ENCODE data around the gene NLRC5.

Gene NLRC5

DNA sequence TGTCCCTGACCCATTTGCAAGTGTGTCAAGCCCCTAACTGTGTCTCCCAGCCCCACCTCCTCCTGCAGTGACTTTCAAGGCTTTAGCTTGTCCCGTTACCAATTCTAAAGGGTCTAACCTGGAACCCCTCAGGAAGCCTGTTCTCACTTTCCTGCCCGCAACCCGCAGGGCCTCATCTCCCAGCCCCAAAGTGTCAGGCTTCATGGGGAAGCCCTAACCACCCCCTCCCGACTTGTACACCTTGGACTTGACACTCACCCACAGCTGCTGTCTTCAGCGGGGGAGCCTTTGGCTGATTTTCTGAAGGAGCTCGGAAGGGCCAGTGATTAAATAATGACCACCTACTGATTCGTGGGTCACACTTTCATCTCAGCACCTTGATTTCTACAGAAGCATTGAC is 33.1 kb downstream of the NLRC5 start:
- H3K4me3 ChIP-seq (ENCODE audit: low read depth, low read length): no peak overlapping the region
- CTCF ChIA-PET: interaction anchor here (0.9 kb wide), 1 partner anchor 23 kb away, joined by 3 read pairs; no protein-coding TSS in a partner anchor
- POLR2A ChIA-PET: no interaction called here
- TF ChIP-seq CTCF (IDR thresholded peaks at IDR 0.05; ENCODE audit: insufficient read depth, low read length, missing control alignments): no peak
- no peak for DNase-seq (ENCODE audit: low read depth, low spot score)

GRCh38 chr16:57023541-57024249 is 34.3 kb downstream of the NLRC5 start:
- ChIA-PET POLR2A (no interaction called here), CTCF (interaction anchor here (0.9 kb wide), 1 partner anchor 22 kb away, joined by 3 read pairs; no protein-coding TSS in a partner anchor)
- no peak for TF ChIP-seq CTCF (IDR thresholded peaks at IDR 0.05; ENCODE audit: insufficient read depth, low read length, missing control alignments)

GRCh38 chr16:57024894-57025680 is 35.7 kb downstream of the NLRC5 start:
- ChIA-PET POLR2A (no interaction called here), CTCF (interaction anchor here (1.0 kb wide), 1 partner anchor 13 kb away, joined by 3 read pairs; no protein-coding TSS in a partner anchor)
- no peak overlapping the region for H3K4me3 ChIP-seq (ENCODE audit: low read depth, low read length)
- no peak for DNase-seq (ENCODE audit: low read depth, low spot score)
- TF ChIP-seq CTCF (IDR thresholded peaks at IDR 0.05; ENCODE audit: insufficient read depth, low read length, missing control alignments): no peak

More at GRCh38 chr16:57023541-57024249, 34.3 kb downstream of the NLRC5 start:
- no peak overlapping the region for H3K4me3 ChIP-seq (ENCODE audit: low read depth, low read length)
- no peak for DNase-seq (ENCODE audit: low read depth, low spot score)

DNA sequence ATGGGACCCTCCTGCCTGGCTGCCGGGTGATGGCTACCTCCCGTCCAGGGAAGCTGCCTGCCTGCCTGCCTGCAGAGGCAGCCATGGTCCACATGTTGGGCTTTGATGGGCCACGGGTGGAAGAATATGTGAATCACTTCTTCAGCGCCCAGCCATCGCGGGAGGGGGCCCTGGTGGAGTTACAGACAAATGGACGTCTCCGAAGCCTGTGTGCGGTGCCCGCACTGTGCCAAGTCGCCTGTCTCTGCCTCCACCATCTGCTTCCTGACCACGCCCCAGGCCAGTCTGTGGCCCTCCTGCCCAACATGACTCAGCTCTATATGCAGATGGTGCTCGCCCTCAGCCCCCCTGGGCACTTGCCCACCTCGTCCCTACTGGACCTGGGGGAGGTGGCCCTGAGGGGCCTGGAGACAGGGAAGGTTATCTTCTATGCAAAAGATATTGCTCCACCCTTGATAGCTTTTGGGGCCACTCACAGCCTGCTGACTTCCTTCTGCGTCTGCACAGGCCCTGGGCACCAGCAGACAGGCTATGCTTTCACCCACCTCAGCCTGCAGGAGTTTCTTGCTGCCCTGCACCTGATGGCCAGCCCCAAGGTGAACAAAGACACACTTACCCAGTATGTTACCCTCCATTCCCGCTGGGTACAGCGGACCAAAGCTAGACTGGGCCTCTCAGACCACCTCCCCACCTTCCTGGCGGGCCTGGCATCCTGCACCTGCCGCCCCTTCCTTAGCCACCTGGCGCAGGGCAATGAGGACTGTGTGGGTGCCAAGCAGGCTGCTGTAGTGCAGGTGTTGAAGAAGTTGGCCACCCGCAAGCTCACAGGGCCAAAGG is 36.8 kb downstream of the NLRC5 start:
- no peak for DNase-seq (ENCODE audit: low read depth, low spot score)
- H3K4me3 ChIP-seq (ENCODE audit: low read depth, low read length): no peak overlapping the region
- ChIA-PET CTCF (no interaction called here), POLR2A (no interaction called here)
- TF ChIP-seq CTCF (IDR thresholded peaks at IDR 0.05; ENCODE audit: insufficient read depth, low read length, missing control alignments): no peak

DNA sequence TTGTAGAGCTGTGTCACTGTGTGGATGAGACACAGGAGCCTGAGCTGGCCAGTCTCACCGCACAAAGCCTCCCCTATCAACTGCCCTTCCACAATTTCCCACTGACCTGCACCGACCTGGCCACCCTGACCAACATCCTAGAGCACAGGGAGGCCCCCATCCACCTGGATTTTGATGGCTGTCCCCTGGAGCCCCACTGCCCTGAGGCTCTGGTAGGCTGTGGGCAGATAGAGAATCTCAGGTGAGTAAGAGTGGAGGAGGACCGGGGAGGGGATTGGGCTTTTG is 37.4 kb downstream of the NLRC5 start:
- no peak for DNase-seq (ENCODE audit: low read depth, low spot score)
- POLR2A ChIA-PET: no interaction called here
- no peak overlapping the region for H3K4me3 ChIP-seq (ENCODE audit: low read depth, low read length)
- CTCF ChIA-PET: no interaction called here
- TF ChIP-seq CTCF (IDR thresholded peaks at IDR 0.05; ENCODE audit: insufficient read depth, low read length, missing control alignments): no peak

DNA sequence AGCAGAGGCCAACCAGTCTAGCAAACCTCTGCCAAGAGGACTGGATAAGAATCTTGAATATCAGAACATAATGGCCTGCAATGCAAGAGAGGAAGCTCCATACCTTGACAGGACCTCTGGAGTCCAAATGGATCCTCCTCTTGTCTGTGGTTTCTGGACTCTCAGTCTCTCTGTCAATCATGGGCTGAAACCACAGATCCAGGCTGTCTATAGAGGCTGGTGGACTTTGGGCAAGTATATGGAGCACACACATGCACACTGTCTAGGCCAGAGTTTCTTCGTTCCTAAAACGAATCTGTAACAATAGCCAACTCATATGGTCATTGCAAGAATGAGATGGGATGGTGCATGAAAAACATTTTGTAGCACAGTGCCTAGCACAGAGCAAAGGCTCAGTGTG is 37.7 kb downstream of the NLRC5 start:
- POLR2A ChIA-PET: no interaction called here
- TF ChIP-seq CTCF (IDR thresholded peaks at IDR 0.05; ENCODE audit: insufficient read depth, low read length, missing control alignments): no peak
- CTCF ChIA-PET: interaction anchor here (0.7 to 1.2 kb wide), 2 partner anchors 10 to 234 kb away, joined by 3 to 4 read pairs; no protein-coding TSS in a partner anchor
- H3K4me3 ChIP-seq (ENCODE audit: low read depth, low read length): no peak overlapping the region
- no peak for DNase-seq (ENCODE audit: low read depth, low spot score)

Data from AG04449 (cell line).